Stimulated activated CD4-positive, alpha-beta T cell treated with anti-CD3 and anti-CD28 coated beads, TNF-alpha, amount 100 ng/mL, for 48 hours (primary cell): ENCODE measurements around the gene BRD3OS.
A peak's percentile ranks its signal among the peaks of the same experiment; 100 is the strongest.

Source experiments
- DNase-seq, 3 donors: peaks; one replicate each; pipeline ENCODE4 v3.0.0-alpha.2; 2020; ENCODE audit warnings: low read depth in 3 of 3

BRD3OS gene

DNA sequence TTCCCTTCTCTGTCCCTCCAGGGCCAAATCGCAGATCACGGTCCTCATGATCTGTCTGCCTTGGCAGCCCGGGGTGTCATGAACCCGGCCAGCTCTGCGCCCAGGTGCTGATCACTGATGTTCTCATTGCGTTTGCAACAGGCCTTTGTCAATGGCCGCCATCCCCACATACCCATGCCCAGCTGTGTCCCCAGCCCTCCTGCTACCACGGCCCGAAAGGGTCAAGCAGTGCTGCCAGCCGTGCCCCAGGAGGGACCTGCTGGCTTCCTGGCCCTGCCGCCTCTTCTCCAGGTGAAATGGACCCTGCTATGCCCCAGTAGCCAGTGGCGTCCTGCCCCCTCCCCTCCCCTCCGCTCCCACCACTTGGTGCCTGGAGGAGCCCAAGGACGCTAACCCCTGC is 20.4 kb upstream of the BRD3OS start:
- no peak for DNase-seq

DNA sequence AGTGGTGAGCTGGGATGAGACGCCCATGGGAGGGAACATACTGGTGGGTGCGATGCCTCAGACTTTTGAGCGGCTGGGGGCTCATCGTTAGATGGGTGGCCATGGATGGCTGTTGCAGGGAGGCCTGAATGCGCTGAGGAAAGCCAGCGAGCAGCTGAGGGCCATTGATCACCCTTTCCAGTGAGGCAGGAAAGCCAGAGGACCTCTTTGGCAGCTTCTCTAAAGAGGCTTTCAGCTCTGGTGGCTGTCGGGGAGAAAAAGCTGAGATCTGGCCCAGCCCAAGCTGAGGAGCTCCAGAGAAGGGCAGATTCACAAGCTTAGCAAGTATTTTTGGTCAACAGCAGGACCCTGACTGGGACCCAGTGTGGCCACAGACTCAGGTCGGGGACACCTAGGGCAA is 19.9 kb upstream of the BRD3OS start:
- no peak for DNase-seq

- DNase-seq = no peak
Observed at GRCh38 chr9:134007150-134007549, 18.1 kb upstream of the BRD3OS start.

- DNase-seq = no peak
Observed at GRCh38 chr9:134007571-134007970, 17.7 kb upstream of the BRD3OS start.

DNA sequence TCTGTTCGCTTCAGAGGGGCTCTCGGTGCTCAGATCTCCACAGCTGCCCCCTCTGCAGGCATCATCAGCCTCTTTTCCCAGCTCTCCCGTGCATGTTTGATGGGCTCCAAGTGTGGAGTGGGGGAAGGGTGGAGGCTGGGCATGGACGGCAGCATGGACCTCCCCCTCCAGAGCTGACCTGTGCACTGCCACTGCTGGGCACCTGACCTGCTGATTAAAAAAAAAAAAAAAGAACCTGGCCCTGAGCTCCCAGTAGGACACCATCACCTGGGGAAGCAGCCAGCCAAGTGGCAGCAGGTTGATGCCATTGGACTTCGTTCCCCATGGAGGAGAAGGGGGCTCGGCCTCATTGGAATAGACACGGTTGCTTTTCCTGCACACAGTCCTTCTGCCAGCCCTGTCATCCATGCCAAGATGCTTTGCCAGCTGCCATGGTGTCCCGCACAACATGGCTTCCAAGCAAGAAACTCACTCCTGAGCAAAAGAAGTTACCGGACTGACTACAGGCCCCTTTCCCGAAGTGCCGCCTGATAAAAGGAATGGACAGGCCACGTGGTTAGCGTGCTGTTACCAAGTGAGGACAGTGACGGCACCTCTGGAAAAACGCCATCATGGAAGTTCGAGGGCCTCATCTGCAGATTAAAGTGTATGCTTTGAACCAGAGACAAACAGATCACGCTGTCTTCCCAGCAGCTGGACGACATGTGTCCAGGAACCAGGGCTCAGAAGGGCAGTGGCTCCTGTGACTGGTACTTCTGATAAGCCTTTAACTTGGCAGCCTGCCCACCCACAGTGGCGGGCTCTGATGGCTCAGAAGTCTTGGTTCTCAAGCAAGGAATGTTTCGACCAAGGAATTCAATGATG is 14.7 kb upstream of the BRD3OS start:
- DNase-seq = no peak

GRCh38 chr9:134011401-134011800 is 13.9 kb upstream of the BRD3OS start:
- DNase-seq = no peak

DNA sequence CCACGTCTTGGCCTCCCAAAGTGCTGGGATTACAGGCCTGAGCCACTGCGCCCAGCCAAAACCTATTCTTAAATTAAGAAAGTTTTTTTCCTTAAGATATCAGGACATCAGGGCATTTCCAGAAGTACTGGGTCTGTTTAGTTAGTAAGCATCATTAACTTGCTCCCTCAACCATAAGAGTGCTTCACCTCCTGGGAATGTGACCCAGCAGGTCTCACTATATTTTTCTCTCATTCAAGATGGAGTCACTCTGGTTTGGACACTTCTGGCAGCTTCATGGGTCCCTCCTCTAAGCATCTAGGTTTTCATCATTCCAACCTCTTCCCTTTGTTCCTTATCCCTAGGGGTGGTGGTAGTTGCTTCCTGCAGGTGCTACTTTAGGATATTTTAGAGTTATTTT is 10.3 kb upstream of the BRD3OS start:
- no peak for DNase-seq

- DNase-seq = no peak
Observed at GRCh38 chr9:134024214-134024792, 978 bp upstream of the BRD3OS start.

DNA sequence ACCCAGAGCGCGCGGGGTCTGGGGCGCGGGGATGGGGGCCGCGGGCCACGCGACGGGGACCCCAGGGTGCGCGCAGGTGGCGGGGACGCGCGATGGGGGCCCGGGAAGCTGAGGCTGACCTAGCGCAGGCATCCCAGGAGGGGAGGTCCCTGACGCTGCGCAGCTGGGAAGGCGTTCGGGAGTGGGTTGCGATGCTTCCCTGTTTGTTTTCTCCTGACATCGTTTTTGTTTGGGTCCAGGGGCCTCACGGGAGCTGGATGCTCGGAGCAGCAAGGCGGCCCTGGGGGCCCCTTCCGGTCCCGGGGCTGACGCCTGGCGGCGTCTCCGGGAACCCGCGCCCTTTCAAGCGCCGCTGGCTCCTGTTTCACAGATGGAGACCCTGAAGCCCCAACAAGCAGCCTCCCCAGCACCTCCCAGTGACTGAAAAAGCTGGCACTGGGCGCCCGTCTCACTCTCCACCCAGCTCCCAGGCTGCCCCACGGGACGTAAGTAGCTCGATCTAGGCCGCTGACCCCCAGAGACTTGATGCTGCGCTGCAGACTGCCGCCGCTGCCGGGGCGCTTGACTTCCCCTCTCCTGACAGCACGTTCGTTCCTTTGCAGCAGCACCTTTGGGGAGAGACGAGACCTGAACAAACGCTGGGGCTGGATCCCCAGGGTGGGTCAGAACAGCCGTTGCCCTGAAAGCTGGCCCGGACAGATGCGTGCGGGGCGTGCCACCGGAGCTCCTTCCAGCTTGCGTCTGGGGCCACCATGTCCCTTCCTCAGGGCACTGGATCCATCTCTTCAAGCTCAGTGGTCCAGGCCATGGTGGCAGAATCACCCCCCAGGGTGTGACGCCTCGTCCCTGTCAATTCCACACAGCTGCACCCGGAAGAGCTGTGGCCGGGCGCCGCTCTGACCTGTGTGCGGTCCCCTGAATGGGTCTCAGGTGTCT is 593 bp downstream of the BRD3OS start:
- DNase-seq = peak in 2 of 3 donors; percentile 15 to 37

- no peak for DNase-seq
Observed at GRCh38 chr9:134026581-134026980, 1.3 kb downstream of the BRD3OS start.

GRCh38 chr9:134026981-134027380 is 1.7 kb downstream of the BRD3OS start:
- no peak for DNase-seq

- no peak for DNase-seq
Observed at GRCh38 chr9:134027561-134027960, 2.3 kb downstream of the BRD3OS start.

DNA sequence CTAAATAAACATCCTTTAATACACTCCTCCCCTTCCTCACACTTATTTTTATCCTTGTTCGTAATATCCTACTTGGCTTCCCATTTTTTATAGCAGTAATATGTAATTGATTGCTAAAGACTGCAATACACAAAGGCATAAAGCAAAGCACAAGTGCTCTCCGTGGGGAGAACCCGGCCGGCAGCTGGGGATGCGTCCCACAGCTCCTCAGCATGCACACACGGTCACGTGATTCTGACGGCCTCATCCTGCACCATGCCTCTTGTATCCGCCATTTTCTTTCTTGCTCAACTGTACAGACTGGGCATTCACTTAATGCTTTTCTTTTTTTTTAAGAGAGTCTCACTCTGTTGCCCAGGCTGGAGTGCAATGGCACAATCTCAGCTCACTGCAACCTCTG is 2.8 kb downstream of the BRD3OS start:
- DNase-seq = no peak

- no peak for DNase-seq
Observed at GRCh38 chr9:134028575-134029247, 3.4 kb downstream of the BRD3OS start.

- no peak for DNase-seq
Observed at GRCh38 chr9:134029248-134030226, 4.3 kb downstream of the BRD3OS start.

GRCh38 chr9:134030821-134031470 is 5.7 kb downstream of the BRD3OS start:
- no peak for DNase-seq

GRCh38 chr9:134031783-134032182 is 6.5 kb downstream of the BRD3OS start:
- DNase-seq = no peak

DNA sequence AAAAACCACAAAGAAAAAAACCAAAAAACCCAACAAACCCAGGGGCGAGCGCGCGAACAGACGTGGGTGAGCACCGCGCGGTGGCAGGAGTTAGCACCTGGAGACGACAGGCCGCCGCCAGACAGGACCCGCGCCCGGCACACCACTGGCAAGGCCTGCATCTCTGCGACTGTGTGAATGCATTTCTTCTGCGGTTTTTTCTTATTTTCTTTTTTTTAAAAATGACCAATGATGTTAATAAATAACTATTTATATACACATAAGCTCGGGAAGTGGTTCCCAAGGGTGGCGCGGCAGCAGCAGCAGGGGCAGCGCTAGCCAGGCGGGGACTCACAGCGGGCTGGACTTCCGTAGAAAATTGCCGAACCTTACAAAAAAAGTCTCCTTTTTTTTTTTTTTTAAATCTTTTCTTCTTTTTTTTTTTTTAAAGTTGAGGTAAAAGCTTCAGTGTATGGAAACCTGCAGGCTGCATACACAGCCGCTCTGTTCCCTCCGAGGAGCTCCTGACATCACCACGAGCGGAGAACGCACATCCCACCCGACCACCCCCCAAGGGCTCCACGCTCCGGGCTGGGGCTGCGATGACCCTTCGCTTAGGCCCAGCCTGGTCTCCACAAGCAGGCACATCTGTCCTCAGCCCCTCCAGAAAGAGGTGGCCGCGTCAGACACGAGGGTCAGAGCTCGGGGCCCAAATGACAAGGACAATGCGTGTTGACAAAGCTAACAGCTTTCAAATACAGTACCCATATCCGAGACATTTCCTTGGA is 7.4 kb downstream of the BRD3OS start:
- no peak for DNase-seq

DNA sequence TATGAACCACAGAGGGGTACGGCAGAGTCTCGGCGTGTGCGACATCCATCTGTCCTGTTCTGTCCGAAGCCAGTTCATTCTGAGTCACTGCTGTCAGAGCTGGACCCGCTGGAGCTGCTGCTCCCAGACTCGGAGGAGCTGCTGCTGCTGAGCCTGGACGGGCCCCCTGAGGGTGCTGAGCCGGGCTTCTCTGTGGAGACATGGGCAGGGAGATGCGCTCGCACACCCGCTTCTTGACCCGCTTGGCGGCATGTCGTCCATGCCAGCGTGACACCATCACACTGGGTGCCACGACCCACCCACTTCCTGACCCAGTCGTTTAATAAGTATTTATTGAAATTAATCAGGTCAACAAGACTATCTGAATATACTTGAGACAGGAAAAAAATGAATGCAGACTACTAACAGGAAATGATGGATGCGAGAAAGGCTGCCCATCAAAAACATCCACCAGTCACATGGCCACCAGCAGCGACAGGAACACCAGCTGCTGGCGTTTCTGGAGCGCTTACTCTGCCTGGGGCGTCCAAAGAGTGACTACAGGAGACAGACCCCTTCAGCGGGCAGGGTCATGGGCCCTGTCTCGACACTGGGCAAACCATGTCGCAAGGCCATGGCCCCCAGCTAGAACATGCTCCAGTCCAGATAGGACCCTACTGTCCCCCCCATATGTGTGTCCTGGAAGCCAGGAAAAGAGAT is 8.4 kb downstream of the BRD3OS start:
- no peak for DNase-seq
